Renal cortical epithelial cell (primary cell): ENCODE measurements around the gene SAFB2. TPM values are rescaled to one million over a fixed set of nuclear protein-coding genes. Genes with fewer than 3 reads are reported as not detected.

ENCODE experiments used
- DNase-seq: peaks from one replicate; pipeline ENCODE4 v3.0.0-alpha.2; 2011; ENCODE audit warnings: low read depth
- total RNA-seq: library from RNA; depleted of rRNA; stranded (reverse); fragments of >200 nt; gene quantifications from 2 replicates; pipeline ENCODE4 v1.2.3, GENCODE V29; 2014

Gene SAFB2
- total RNA-seq, 1 donor from 2014 or later, result 57.2 TPM

- no peak for DNase-seq
Observed at GRCh38 chr19:5542665-5543064, 79.9 kb downstream of the SAFB2 start.

- DNase-seq, result no peak
Observed at GRCh38 chr19:5541456-5541855, 81.1 kb downstream of the SAFB2 start.

- DNase-seq, result no peak
Observed at GRCh38 chr19:5540208-5540607, 82.4 kb downstream of the SAFB2 start.

GRCh38 chr19:5537870-5538269, 84.7 kb downstream of the SAFB2 start:
- DNase-seq, result no peak

Other genes with a start within 250 kb of the SAFB2 start
- gene ZNRF4, start 167.4 kb downstream of the SAFB2 start, total RNA-seq, result not detected in 2 replicates
- not detected in 2 replicates for gene TINCR, start 54.8 kb downstream of the SAFB2 start, total RNA-seq
- 16.5 and 86.8 TPM in 2 replicates for gene SAFB, start 307 bp upstream of the SAFB2 start, total RNA-seq
- 13.0 and 33.5 TPM in 2 replicates for gene MICOS13, start 57.7 kb upstream of the SAFB2 start, total RNA-seq
- 9.4 and 22.2 TPM in 2 replicates for gene HSD11B1L, start 58.3 kb upstream of the SAFB2 start, total RNA-seq
- gene RPL36, start 67.5 kb upstream of the SAFB2 start, total RNA-seq, result 159 and 652 TPM in 2 replicates
- gene LONP1, start 97.4 kb upstream of the SAFB2 start, total RNA-seq, result 99.3 and 116 TPM in 2 replicates
- gene CATSPERD, start 97.9 kb upstream of the SAFB2 start, total RNA-seq, result not detected in 2 replicates
- gene PRR22, start 162.0 kb upstream of the SAFB2 start, total RNA-seq, result 0.15 TPM in 1 of 2 replicates, not detected in the other
- 15.9 and 30.0 TPM in 2 replicates for gene DUS3L, start 168.4 kb upstream of the SAFB2 start, total RNA-seq
- 0.17 and 0.20 TPM in 2 replicates for gene NRTN, start 182.3 kb upstream of the SAFB2 start, total RNA-seq
- gene FUT6, start 216.9 kb upstream of the SAFB2 start, total RNA-seq, result 0.05 TPM in 1 of 2 replicates, not detected in the other
- 0.05 and 3.1 TPM in 2 replicates for gene FUT3, start 228.7 kb upstream of the SAFB2 start, total RNA-seq
- gene FUT5, start 247.8 kb upstream of the SAFB2 start, total RNA-seq, result not detected in 2 replicates